Ascending aorta (tissue), 2 donors: ENCODE measurements around the gene KCNIP3. TPM values are rescaled to one million over a fixed set of nuclear protein-coding genes. Genes with fewer than 3 reads are reported as not detected.

Experiments used
- DNase-seq, 2 donors: peaks; one replicate each; pipeline ENCODE4 v3.0.0-alpha.2; 2019; ENCODE audit warnings: low spot score in 2 of 2
- H3K27ac ChIP-seq, 2 donors: fragments of 200-600 bp; sonication (generic); one replicate each; pipeline ENCODE4 v1.5.1; 2016 to 2017; ENCODE audit warnings: mild to moderate bottlenecking in 1 of 2
- H3K27me3 ChIP-seq: fragments of 200-600 bp; sonication (generic); one replicate; pipeline ENCODE4 v1.5.1; 2017
- H3K36me3 ChIP-seq, 2 donors: fragments of 200-600 bp; sonication (generic); one replicate each; pipeline ENCODE4 v1.5.1; 2016
- H3K4me1 ChIP-seq, 2 donors: fragments of 200-600 bp; sonication (generic); one replicate each; pipeline ENCODE4 v1.5.1; 2016 to 2017; ENCODE audit warnings: mild to moderate bottlenecking in 1 of 2
- H3K4me3 ChIP-seq, 2 donors: fragments of 200-600 bp; sonication (generic); one replicate each; pipeline ENCODE4 v1.5.1; 2016 to 2017; ENCODE audit warnings: mild to moderate bottlenecking in 1 of 2
- H3K9me3 ChIP-seq, 2 donors: fragments of 200-600 bp; sonication (generic); one replicate each; pipeline ENCODE4 v1.5.1; 2016
- intact Hi-C: fragments of 100-400 bp; cut with DNase I; formaldehyde crosslinking; loops from one replicate; pipeline ENCODE4 v1.15.1; 2023
- total RNA-seq: library from RNA; depleted of rRNA; stranded (reverse); fragments of >200 nt; gene quantifications from one replicate; pipeline ENCODE4 v1.1.0, GENCODE V29; 2016
- TF ChIP-seq, protein P1 (sequence below), 3 experiments: fragments of 200-600 bp in 2 of 3; fragments of 450-650 bp in 1 of 3; sonication (generic) in 2 of 3; IDR thresholded peaks; one replicate each; pipeline ENCODE4 v1.5.1; 2016 to 2019; ENCODE audit warnings: antibody characterized with exemption in 3 of 3, mild to moderate bottlenecking in 1 of 3, moderate library complexity in 1 of 3

The KCNIP3 gene
- total RNA-seq, 1 donor from 2014 or later: 5.2 TPM

DNA sequence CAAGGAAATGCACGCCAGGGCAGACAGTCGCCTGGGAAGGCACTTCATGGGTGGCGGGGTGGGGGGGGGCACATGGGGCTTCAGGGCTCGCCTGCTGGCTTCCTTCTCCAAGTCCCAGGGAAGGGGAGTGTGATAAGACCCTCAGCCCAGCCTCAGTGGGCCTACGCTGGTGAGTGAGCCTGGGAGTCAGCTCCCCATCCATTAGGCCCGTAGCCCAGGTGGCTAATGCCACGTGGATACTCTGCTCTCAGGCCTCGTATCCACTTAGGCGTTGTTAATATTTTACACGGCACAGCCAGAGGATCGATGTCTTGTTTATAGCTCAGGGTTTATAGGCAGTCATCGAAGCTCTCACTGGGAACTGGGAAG, 47.1 kb downstream of the KCNIP3 start:
- H3K4me3 ChIP-seq: no peak overlapping the region
- DNase-seq: peak; percentile 5 to 53
- TF ChIP-seq, protein P1, sequence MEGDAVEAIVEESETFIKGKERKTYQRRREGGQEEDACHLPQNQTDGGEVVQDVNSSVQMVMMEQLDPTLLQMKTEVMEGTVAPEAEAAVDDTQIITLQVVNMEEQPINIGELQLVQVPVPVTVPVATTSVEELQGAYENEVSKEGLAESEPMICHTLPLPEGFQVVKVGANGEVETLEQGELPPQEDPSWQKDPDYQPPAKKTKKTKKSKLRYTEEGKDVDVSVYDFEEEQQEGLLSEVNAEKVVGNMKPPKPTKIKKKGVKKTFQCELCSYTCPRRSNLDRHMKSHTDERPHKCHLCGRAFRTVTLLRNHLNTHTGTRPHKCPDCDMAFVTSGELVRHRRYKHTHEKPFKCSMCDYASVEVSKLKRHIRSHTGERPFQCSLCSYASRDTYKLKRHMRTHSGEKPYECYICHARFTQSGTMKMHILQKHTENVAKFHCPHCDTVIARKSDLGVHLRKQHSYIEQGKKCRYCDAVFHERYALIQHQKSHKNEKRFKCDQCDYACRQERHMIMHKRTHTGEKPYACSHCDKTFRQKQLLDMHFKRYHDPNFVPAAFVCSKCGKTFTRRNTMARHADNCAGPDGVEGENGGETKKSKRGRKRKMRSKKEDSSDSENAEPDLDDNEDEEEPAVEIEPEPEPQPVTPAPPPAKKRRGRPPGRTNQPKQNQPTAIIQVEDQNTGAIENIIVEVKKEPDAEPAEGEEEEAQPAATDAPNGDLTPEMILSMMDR (IDR thresholded peaks at IDR 0.05): no peak
- H3K36me3 ChIP-seq: no peaks in the 10 kb centered on the region
- H3K27ac ChIP-seq: no peak overlapping the region
- no peaks in the 10 kb centered on the region for H3K27me3 ChIP-seq
- H3K4me1 ChIP-seq: peaks cover 5 to 14% of the 10 kb centered on the region in 2 donors
- H3K9me3 ChIP-seq: no peaks in the 10 kb centered on the region
- intact Hi-C loops: no loop called here

DNA sequence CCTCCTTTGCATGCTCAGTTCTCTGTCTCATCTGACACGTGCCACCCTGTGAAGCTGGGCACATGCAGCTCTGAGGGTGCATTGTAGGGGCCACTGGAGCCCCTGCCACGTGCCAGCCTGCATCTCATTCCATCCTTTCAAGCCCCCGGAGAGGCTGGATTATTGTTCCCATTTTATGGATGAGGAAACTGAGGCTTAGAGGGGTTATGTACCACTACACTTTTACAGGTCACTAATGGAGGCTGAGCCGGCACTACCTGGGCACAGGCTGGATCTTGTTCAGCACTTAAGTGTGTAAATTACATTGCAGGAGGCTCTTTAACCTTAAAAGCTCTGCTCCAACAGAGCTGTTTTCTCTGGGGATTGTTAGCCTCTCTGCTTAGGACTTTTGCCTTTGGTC, 47.5 kb downstream of the KCNIP3 start:
- Histone ChIP-seq H3K27ac (no peak overlapping the region), H3K4me1 (peaks cover 5 to 14% of the 10 kb centered on the region in 2 donors), H3K4me3 (no peak overlapping the region), H3K9me3 (no peaks in the 10 kb centered on the region), H3K27me3 (no peaks in the 10 kb centered on the region), H3K36me3 (no peaks in the 10 kb centered on the region)
- TF ChIP-seq, protein P1 (IDR thresholded peaks at IDR 0.05): no peak
- peak in 1 of 2 donors; percentile 27 for DNase-seq
- intact Hi-C loops: no loop called here

DNA sequence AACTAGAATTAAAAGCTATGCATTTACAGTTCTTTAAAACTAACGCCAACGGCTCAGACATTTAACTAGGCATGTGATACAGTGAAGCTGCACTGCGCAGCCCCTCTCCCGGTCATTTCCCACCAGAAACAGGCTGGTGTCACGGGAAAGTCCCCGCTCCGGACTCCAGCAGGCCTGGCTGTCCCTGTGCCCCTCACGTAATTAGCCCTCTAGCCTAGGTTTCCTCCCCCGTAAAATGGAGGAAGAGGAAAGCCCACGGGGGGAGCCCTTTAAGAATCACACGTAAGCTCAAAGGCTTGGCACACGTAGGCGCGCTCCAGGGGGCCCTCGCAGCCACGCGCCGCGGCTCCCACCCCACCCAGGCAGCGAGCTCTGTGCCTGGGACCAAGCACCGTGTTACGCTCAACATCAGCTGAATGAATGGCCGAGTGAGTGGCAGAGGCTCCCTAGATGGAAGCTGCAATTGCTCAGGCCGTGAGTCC, 48.0 kb downstream of the KCNIP3 start:
- Histone ChIP-seq H3K27ac (peak overlapping the region; percentile 57 to 78), H3K27me3 (no peaks in the 10 kb centered on the region), H3K4me1 (peaks cover 5 to 14% of the 10 kb centered on the region in 2 donors), H3K4me3 (peak overlapping the region; percentile 86 to 88), H3K9me3 (no peaks in the 10 kb centered on the region), H3K36me3 (no peaks in the 10 kb centered on the region)
- TF ChIP-seq, protein P1 (IDR thresholded peaks at IDR 0.05): no peak
- intact Hi-C loops: no loop called here
- peak; percentile 6 to 57 for DNase-seq

DNA sequence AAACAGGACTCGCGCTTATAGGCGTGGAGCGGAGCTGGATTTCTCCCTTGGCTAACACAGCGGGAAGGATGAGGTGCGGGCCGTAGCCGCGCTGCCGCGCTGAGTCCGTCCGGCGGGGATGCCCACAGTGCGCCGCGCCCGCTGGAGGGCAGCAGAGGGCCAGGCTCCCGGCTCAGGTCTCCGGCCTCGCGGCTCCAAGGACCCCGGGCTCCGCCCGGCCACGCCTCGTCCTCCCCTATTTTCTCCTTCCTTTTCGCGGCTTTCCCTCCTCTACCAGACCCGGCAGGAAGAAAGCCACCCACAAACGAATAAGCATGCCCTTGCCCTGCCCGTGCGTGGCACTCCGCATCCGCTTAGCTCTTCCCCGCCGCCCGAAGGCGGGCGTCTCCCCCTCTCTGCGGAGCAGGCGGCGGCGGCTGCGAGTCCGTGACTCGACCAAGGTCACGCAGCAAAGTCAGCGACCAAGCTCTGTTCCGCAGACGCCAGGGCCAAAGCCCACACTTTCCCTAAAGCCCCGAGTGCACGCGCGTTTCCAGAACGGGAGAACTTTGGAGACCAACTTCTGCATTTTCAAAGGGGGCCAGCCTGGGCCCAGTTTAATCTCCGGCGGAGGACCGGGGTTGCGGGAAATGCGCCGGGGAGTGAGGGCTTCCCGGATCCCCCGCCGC, 48.5 kb downstream of the KCNIP3 start:
- intact Hi-C loops: loop anchor here (1.0 kb wide), 1 partner anchor 57 kb away; the partner anchor contains the start of gene FAHD2A
- H3K4me3 ChIP-seq: peak overlapping the region; percentile 86 to 88
- TF ChIP-seq, protein P1 (IDR thresholded peaks at IDR 0.05): peak; percentile 72 to 92 (median 91)
- no peaks in the 10 kb centered on the region for H3K36me3 ChIP-seq
- peak overlapping the region; percentile 57 to 78 for H3K27ac ChIP-seq
- H3K27me3 ChIP-seq: no peaks in the 10 kb centered on the region
- H3K4me1 ChIP-seq: peaks cover 5 to 14% of the 10 kb centered on the region in 2 donors
- H3K9me3 ChIP-seq: no peaks in the 10 kb centered on the region
- DNase-seq: peak in 1 of 2 donors; percentile 90

DNA sequence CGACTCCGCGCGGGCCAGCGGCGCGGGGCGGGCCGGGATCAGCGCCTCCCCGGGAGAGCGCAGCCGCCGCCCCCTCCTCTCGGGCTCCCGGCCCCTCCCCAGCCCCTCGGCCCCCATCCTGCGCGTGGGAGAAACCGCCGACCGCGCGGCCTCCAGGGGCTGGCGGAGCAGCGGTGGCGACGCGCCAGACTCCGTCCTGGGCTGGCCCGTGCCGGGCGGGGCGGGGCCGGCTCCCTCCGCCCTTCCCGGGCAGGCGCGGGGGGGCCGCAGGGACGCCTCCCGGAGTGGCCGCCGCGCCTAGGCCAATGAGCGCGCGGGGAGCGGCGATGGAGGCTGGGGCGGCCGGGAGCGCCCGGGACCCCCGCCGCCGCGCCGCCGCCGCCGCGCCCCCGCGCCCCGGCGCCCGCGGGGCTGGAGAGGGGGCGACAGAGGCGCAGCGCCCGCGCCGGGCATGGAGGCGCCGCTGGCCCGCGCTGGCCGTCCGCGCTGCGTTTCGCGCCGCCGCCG, 49.1 kb downstream of the KCNIP3 start:
- H3K27ac ChIP-seq: peak overlapping the region; percentile 57 to 78

More for the DNA sequence above, 49.1 kb downstream of the KCNIP3 start:
- Histone ChIP-seq H3K27me3 (no peaks in the 10 kb centered on the region), H3K4me1 (peaks cover 5 to 14% of the 10 kb centered on the region in 2 donors), H3K9me3 (no peaks in the 10 kb centered on the region), H3K36me3 (no peaks in the 10 kb centered on the region), H3K4me3 (peak overlapping the region; percentile 86 to 88)
- intact Hi-C loops: loop anchor here (1.0 kb wide), 1 partner anchor 56 kb away; the partner anchor contains the start of gene FAHD2A
- peak in 1 of 2 donors; percentile 78 for DNase-seq
- TF ChIP-seq, protein P1 (IDR thresholded peaks at IDR 0.05): no peak
